ENCODE results near the gene KRCC1.

- TF ChIP-seq POLR2A (IDR thresholded peaks at IDR 0.05; ENCODE audit: low read depth, low read length) (no peak), POLR2AphosphoS5 (IDR thresholded peaks at IDR 0.05; ENCODE audit: low read depth, low read length) (no peak), TAF1 (IDR thresholded peaks at IDR 0.05; ENCODE audit: low read depth, low read length) (no peak), SPI1 (IDR thresholded peaks at IDR 0.05; ENCODE audit: low read depth, low read length) (no peak), POU2F2 (IDR thresholded peaks at IDR 0.05; ENCODE audit: low read depth, low read length) (no peak)
Observed at GRCh38 chr2:88036606-88037005, 19.0 kb downstream of the KRCC1 start.

Data from GM12891 (cell line).